ENCODE results near the gene SFRP4.

The SFRP4 gene

DNA sequence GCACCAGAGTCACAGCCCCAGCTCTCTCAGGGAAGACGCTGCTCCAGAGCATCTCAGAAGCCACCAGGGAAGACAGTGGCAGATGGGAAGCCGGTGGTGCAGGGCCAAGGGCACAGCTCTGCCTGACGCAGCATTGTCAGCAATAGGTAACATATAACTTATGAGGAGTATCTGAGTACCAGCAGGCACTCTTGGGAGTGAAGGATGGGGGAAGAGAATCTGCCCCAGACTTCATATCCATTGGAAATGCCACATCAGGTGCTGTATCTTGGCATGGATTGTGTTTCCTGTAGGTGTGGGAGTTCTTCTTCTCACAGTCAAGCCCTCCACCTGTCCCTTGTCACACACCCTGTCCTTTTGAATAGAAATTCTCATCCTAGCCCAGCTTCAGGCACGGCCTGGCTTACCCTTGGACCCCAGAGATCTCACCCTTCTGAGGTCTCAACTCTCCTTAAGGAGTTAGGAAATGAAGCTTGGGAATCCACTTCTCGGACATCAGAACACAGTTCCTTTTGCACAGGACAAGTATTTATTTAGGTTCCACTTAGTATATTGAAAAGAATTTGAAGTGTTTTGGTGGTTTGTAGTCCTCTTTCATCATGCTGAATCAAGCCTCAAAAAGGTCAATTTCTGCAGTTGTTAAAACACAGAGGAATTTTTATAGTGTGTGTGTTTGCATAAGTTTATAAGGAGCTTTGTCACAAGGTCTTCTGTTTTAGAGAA is 13.8 kb upstream of the SFRP4 start:
- Mint-ChIP-seq H3K36me3 (ENCODE audit: low read depth) (no peaks in the 10 kb centered on the region), H3K27ac (no peak overlapping the region), H3K9me3 (peaks cover 2% of the 10 kb centered on the region), H3K4me3 (no peak overlapping the region), H3K27me3 (ENCODE audit: low read depth, poor library complexity) (no peaks in the 10 kb centered on the region), H3K4me1 (no peaks in the 10 kb centered on the region)
- no peak for TF ChIP-seq CTCF (IDR thresholded peaks at IDR 0.05)
- no peak for DNase-seq

GRCh38 chr7:37928878-37929277 is 12.3 kb upstream of the SFRP4 start:
- no peaks in the 10 kb centered on the region for H3K27me3 Mint-ChIP-seq (ENCODE audit: low read depth, poor library complexity)
- H3K36me3 Mint-ChIP-seq (ENCODE audit: low read depth): no peaks in the 10 kb centered on the region
- H3K4me1 Mint-ChIP-seq: no peaks in the 10 kb centered on the region
- no peak overlapping the region for H3K4me3 Mint-ChIP-seq
- DNase-seq: no peak
- H3K27ac Mint-ChIP-seq: no peak overlapping the region
- no peak for TF ChIP-seq CTCF (IDR thresholded peaks at IDR 0.05)
- peaks cover 11% of the 10 kb centered on the region for H3K9me3 Mint-ChIP-seq

- Mint-ChIP-seq H3K4me1 (no peaks in the 10 kb centered on the region), H3K27ac (no peak overlapping the region), H3K9me3 (peaks cover 11% of the 10 kb centered on the region), H3K4me3 (no peak overlapping the region), H3K36me3 (ENCODE audit: low read depth) (no peaks in the 10 kb centered on the region), H3K27me3 (ENCODE audit: low read depth, poor library complexity) (no peaks in the 10 kb centered on the region)
- TF ChIP-seq CTCF (IDR thresholded peaks at IDR 0.05): no peak
- DNase-seq: no peak
Observed at GRCh38 chr7:37927773-37928444, 11.3 kb upstream of the SFRP4 start.

- no peak overlapping the region for H3K27ac Mint-ChIP-seq
- H3K4me1 Mint-ChIP-seq: peaks cover 5% of the 10 kb centered on the region
- H3K27me3 Mint-ChIP-seq (ENCODE audit: low read depth, poor library complexity): peaks cover 15% of the 10 kb centered on the region
- DNase-seq: no peak
- H3K9me3 Mint-ChIP-seq: peaks cover 11% of the 10 kb centered on the region
- no peaks in the 10 kb centered on the region for H3K36me3 Mint-ChIP-seq (ENCODE audit: low read depth)
- TF ChIP-seq CTCF (IDR thresholded peaks at IDR 0.05): no peak
- H3K4me3 Mint-ChIP-seq: no peak overlapping the region
Observed at GRCh38 chr7:37925620-37926019, 9.0 kb upstream of the SFRP4 start.

- Mint-ChIP-seq H3K27ac (no peak overlapping the region), H3K27me3 (ENCODE audit: low read depth, poor library complexity) (peaks cover 25% of the 10 kb centered on the region), H3K4me1 (peaks cover 11% of the 10 kb centered on the region), H3K36me3 (ENCODE audit: low read depth) (no peaks in the 10 kb centered on the region), H3K9me3 (peaks cover 11% of the 10 kb centered on the region), H3K4me3 (no peak overlapping the region)
- TF ChIP-seq CTCF (IDR thresholded peaks at IDR 0.05): no peak
- DNase-seq: no peak
Observed at GRCh38 chr7:37924491-37925041, 7.9 kb upstream of the SFRP4 start.
